GM21529 (cell line): Measurements from ENCODE around the gene NCAPH2.
"Not testable (repeated sequence)": the region's sequence is repeated elsewhere in the genome, so short reads cannot be mapped to it uniquely, and the experiment has no call there.

Experiments
- ATAC-seq: cut with Tn5 transposase; IDR thresholded peaks from one replicate; pipeline ENCODE4 v1.9.1; 2021; ENCODE audit not compliant: unreplicated experiment

The NCAPH2 gene

GRCh38 chr22:50516891-50517290, 8.9 kb downstream of the NCAPH2 start:
- no peak for ATAC-seq

- no peak for ATAC-seq
Observed at GRCh38 chr22:50517495-50518260, 9.7 kb downstream of the NCAPH2 start.

- ATAC-seq = no peak
Observed at GRCh38 chr22:50518606-50519005, 10.6 kb downstream of the NCAPH2 start.

- no peak for ATAC-seq
Observed at GRCh38 chr22:50519151-50519550, 11.1 kb downstream of the NCAPH2 start.

GRCh38 chr22:50520184-50520583, 12.2 kb downstream of the NCAPH2 start:
- not testable (repeated sequence) for ATAC-seq

- ATAC-seq = no peak
Observed at GRCh38 chr22:50520826-50521453, 12.9 kb downstream of the NCAPH2 start.

GRCh38 chr22:50521710-50522109, 13.7 kb downstream of the NCAPH2 start:
- ATAC-seq = no peak

- no peak for ATAC-seq
Observed at GRCh38 chr22:50522208-50522805, 14.3 kb downstream of the NCAPH2 start.

- no peak for ATAC-seq
Observed at GRCh38 chr22:50522806-50523438, 14.9 kb downstream of the NCAPH2 start.

- no peak for ATAC-seq
Observed at GRCh38 chr22:50523458-50523805, 15.4 kb downstream of the NCAPH2 start.

- ATAC-seq = no peak
Observed at GRCh38 chr22:50523806-50524675, 16.0 kb downstream of the NCAPH2 start.

GRCh38 chr22:50524676-50525103, 16.7 kb downstream of the NCAPH2 start:
- ATAC-seq = no peak

- peak; percentile 31 for ATAC-seq
Observed at GRCh38 chr22:50525104-50525857, 17.3 kb downstream of the NCAPH2 start, which contains the start of gene SCO2. Gene SCO2, minus strand, starts transcription at chr22:50525598. Its CDS starts 1,187 bp downstream, at chr22:50524411.

- ATAC-seq = no peak
Observed at GRCh38 chr22:50525858-50526107, 17.8 kb downstream of the NCAPH2 start.

GRCh38 chr22:50526108-50526833, 18.2 kb downstream of the NCAPH2 start:
- peak; percentile 23 for ATAC-seq

- peak; percentile 18 for ATAC-seq
Observed at GRCh38 chr22:50526834-50527801, 19.1 kb downstream of the NCAPH2 start.

- no peak for ATAC-seq
Observed at GRCh38 chr22:50527921-50528681, 20.1 kb downstream of the NCAPH2 start.
